ENCODE measurements around the gene CTXN1.
"Not testable (repeated sequence)": the region's sequence is repeated elsewhere in the genome, so short reads cannot be mapped to it uniquely, and the experiment has no call there.

Gene CTXN1

DNA sequence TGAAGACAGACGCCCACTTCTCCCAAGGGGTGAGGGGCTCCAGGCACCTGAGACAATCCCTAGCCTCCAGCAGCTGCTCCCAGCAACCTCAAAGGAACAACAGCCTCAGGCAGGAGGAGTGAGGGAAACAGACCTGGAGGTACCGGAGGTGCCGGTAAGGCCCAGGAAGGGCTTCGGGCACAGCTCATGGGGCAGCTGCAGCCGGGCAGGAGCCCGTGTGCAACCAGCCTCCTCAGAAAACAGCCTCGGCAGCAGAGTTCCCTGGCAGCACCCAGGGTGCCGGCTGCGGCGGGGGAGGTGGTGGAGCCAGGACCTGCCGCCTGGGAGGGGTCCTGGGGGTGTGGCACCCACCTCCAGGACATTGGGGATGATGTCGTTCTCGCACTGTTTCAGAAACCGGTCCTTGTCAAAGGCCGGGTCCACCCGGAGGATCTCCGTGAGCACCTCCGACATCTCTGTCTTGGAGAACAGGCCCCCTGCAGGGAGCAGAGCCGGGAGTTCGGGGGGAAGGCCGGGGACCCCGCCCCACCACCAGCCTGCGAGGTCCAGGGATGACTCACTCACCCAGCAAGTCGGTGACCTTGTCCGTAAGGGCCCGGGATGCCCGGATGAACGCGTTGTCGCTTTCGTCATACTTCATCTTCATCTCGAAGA, 6.5 kb upstream of the CTXN1 start:
- H3K79me2 ChIP-seq (ENCODE audit: control insufficient read depth, low read length) = 0 out of 2 replicates have a peak, but pooled peaks cover 2% of the 10 kb centered on the region
- no peaks in the 10 kb centered on the region for H3K4me1 ChIP-seq (ENCODE audit: control insufficient read depth, low read length)
- H4K20me1 ChIP-seq (ENCODE audit: control insufficient read depth, insufficient read depth, low read depth, low read length) = no peaks in the 10 kb centered on the region
- peaks cover 6% of the 10 kb centered on the region; the same call in 1 of the 2 replicates for H3F3A ChIP-seq (ENCODE audit: control insufficient read depth, insufficient read depth)
- no peak overlapping the region for H3K27ac ChIP-seq (ENCODE audit: low read depth, low read length)
- H3K9me2 ChIP-seq (replicated peaks; ENCODE audit: control insufficient read depth, low read length) = no peaks in the 10 kb centered on the region
- H3K4me2 ChIP-seq (ENCODE audit: low read length) = no peak overlapping the region
- H3K36me3 ChIP-seq (ENCODE audit: control insufficient read depth, low read length) = peaks cover 74% of the 10 kb centered on the region
- TF ChIP-seq CTCF (IDR thresholded peaks at IDR 0.05; ENCODE audit: low read depth, low read length, poor library complexity, severe bottlenecking) = no peak
- no peak for TF ChIP-seq EZH2phosphoT487 (IDR thresholded peaks at IDR 0.05; ENCODE audit: borderline replicate concordance, low read length)
- H3K4me3 ChIP-seq (ENCODE audit: low read length) = no peak overlapping the region
- H3K27me3 ChIP-seq (ENCODE audit: control insufficient read depth, low read length) = no peaks in the 10 kb centered on the region
- H3K9me3 ChIP-seq (ENCODE audit: control insufficient read depth, insufficient read depth, low read length) = no peaks in the 10 kb centered on the region

GRCh38 chr19:7931221-7932061, 5.5 kb upstream of the CTXN1 start:
- H3K4me2 ChIP-seq (ENCODE audit: low read length) = no peak overlapping the region
- H4K20me1 ChIP-seq (ENCODE audit: control insufficient read depth, insufficient read depth, low read depth, low read length) = 0 out of 2 replicates have a peak, but pooled peaks cover 5% of the 10 kb centered on the region
- peaks cover 1% of the 10 kb centered on the region for H3K4me1 ChIP-seq (ENCODE audit: control insufficient read depth, low read length)
- H3F3A ChIP-seq (ENCODE audit: control insufficient read depth, insufficient read depth) = peaks cover 9% of the 10 kb centered on the region; the same call in 1 of the 2 replicates
- no peak overlapping the region for H3K4me3 ChIP-seq (ENCODE audit: low read length)
- H3K36me3 ChIP-seq (ENCODE audit: control insufficient read depth, low read length) = peaks cover 70% of the 10 kb centered on the region
- H3K27ac ChIP-seq (ENCODE audit: low read depth, low read length) = no peak overlapping the region
- no peaks in the 10 kb centered on the region for H3K9me2 ChIP-seq (replicated peaks; ENCODE audit: control insufficient read depth, low read length)
- H3K27me3 ChIP-seq (ENCODE audit: control insufficient read depth, low read length) = no peaks in the 10 kb centered on the region
- H3K79me2 ChIP-seq (ENCODE audit: control insufficient read depth, low read length) = no peaks in the 10 kb centered on the region
- H3K9me3 ChIP-seq (ENCODE audit: control insufficient read depth, insufficient read depth, low read length) = no peaks in the 10 kb centered on the region
- TF ChIP-seq CTCF (IDR thresholded peaks at IDR 0.05; ENCODE audit: low read depth, low read length, poor library complexity, severe bottlenecking) = no peak
- TF ChIP-seq EZH2phosphoT487 (IDR thresholded peaks at IDR 0.05; ENCODE audit: borderline replicate concordance, low read length) = no peak

- Histone ChIP-seq H3K27me3 (ENCODE audit: control insufficient read depth, low read length) (no peaks in the 10 kb centered on the region), H3K79me2 (ENCODE audit: control insufficient read depth, low read length) (no peaks in the 10 kb centered on the region), H3K36me3 (ENCODE audit: control insufficient read depth, low read length) (peaks cover 64% of the 10 kb centered on the region), H4K20me1 (ENCODE audit: control insufficient read depth, insufficient read depth, low read depth, low read length) (0 out of 2 replicates have a peak, but pooled peaks cover 6% of the 10 kb centered on the region), H3K4me3 (ENCODE audit: low read length) (no peak overlapping the region), H3K4me1 (ENCODE audit: control insufficient read depth, low read length) (peaks cover 5% of the 10 kb centered on the region), H3F3A (ENCODE audit: control insufficient read depth, insufficient read depth) (peaks cover 12% of the 10 kb centered on the region; the same call in 1 of the 2 replicates), H3K27ac (ENCODE audit: low read depth, low read length) (no peak overlapping the region), H3K4me2 (ENCODE audit: low read length) (no peak overlapping the region), H3K9me2 (replicated peaks; ENCODE audit: control insufficient read depth, low read length) (no peaks in the 10 kb centered on the region), H3K9me3 (ENCODE audit: control insufficient read depth, insufficient read depth, low read length) (no peaks in the 10 kb centered on the region)
- TF ChIP-seq CTCF (IDR thresholded peaks at IDR 0.05; ENCODE audit: low read depth, low read length, poor library complexity, severe bottlenecking) (no peak), EZH2phosphoT487 (IDR thresholded peaks at IDR 0.05; ENCODE audit: borderline replicate concordance, low read length) (no peak)
These were observed 4.8 kb upstream of the CTXN1 start for GRCh38 chr19:7930765-7931164.

DNA sequence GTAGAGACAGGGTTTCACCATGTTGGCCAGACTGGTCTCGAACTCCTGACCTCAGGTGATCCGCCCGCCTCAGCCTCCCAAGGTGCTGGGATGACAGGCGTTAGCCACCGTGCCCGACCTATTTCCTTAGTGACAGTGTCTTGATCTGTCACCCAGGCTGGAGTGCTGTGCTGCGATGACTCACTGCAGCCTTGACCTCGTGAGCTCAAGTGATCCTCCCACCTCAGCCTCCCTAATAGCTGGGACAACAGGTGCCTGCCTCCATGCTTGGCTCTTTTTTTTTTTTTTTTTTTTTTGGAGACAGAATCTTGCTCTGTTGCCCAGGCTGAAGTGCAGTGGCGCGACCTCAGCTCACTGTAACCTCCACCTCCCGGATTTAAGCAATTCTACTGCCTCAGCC, 4.1 kb upstream of the CTXN1 start:
- H4K20me1 ChIP-seq (ENCODE audit: control insufficient read depth, insufficient read depth, low read depth, low read length); H3K9me3 ChIP-seq (ENCODE audit: control insufficient read depth, insufficient read depth, low read length); H3K4me3 ChIP-seq (ENCODE audit: low read length); H3K9me2 ChIP-seq (replicated peaks; ENCODE audit: control insufficient read depth, low read length); H3K79me2 ChIP-seq (ENCODE audit: control insufficient read depth, low read length); H3K27ac ChIP-seq (ENCODE audit: low read depth, low read length); H3K27me3 ChIP-seq (ENCODE audit: control insufficient read depth, low read length); H3K4me2 ChIP-seq (ENCODE audit: low read length): not testable (repeated sequence)
- Histone ChIP-seq H3K4me1 (ENCODE audit: control insufficient read depth, low read length) (peaks cover 11% of the 10 kb centered on the region), H3F3A (ENCODE audit: control insufficient read depth, insufficient read depth) (peaks cover 12% of the 10 kb centered on the region; the same call in 1 of the 2 replicates), H3K36me3 (ENCODE audit: control insufficient read depth, low read length) (peaks cover 59% of the 10 kb centered on the region)
